ENCODE measurements around the gene CPO.
"Not testable (repeated sequence)": the region's sequence is repeated elsewhere in the genome, so short reads cannot be mapped to it uniquely, and the experiment has no call there.

Gene CPO

GRCh38 chr2:206939340-206939739 is at the start of gene CPO:
TSS of gene CPO (plus strand) at chr2:206939518. CDS start at chr2:206939600, 82 bp downstream.
- in situ Hi-C loops (cut with MboI; ENCODE audit: low sequenced_read_pairs) = no loop called here

- in situ Hi-C loops (cut with MboI; ENCODE audit: low sequenced_read_pairs) = no loop called here
Measured at GRCh38 chr2:206890179-206890578, 49.1 kb upstream of the CPO start.

GRCh38 chr2:206890926-206891325 is 48.4 kb upstream of the CPO start:
- in situ Hi-C loops (cut with MboI; ENCODE audit: low sequenced_read_pairs) = no loop called here

GRCh38 chr2:206915121-206915520 is 24.2 kb upstream of the CPO start:
- in situ Hi-C loops (cut with MboI; ENCODE audit: low sequenced_read_pairs) = no loop called here

- in situ Hi-C loops (cut with MboI; ENCODE audit: low sequenced_read_pairs) = no loop called here
Measured at GRCh38 chr2:206918263-206918662, 21.1 kb upstream of the CPO start.

GRCh38 chr2:206920310-206920709 is 19.0 kb upstream of the CPO start:
- in situ Hi-C loops (cut with MboI; ENCODE audit: low sequenced_read_pairs) = no loop called here

GRCh38 chr2:206920951-206921350 is 18.4 kb upstream of the CPO start:
- in situ Hi-C loops (cut with MboI; ENCODE audit: low sequenced_read_pairs) = no loop called here

GRCh38 chr2:206921529-206921928 is 17.8 kb upstream of the CPO start:
- in situ Hi-C loops (cut with MboI; ENCODE audit: low sequenced_read_pairs) = no loop called here

GRCh38 chr2:206935991-206936842 is 3.1 kb upstream of the CPO start:
- in situ Hi-C loops (cut with MboI; ENCODE audit: low sequenced_read_pairs) = no loop called here

- in situ Hi-C loops (cut with MboI; ENCODE audit: low sequenced_read_pairs) = no loop called here
Measured at GRCh38 chr2:206936843-206937230, 2.5 kb upstream of the CPO start.

- in situ Hi-C loops (cut with MboI; ENCODE audit: low sequenced_read_pairs) = no loop called here
Measured at GRCh38 chr2:206937555-206937954, 1.8 kb upstream of the CPO start.

GRCh38 chr2:206940546-206940945 is 1.2 kb downstream of the CPO start:
- in situ Hi-C loops (cut with MboI; ENCODE audit: low sequenced_read_pairs) = no loop called here

- in situ Hi-C loops (cut with MboI; ENCODE audit: low sequenced_read_pairs) = no loop called here
Measured at GRCh38 chr2:206942592-206943478, 3.5 kb downstream of the CPO start.

GRCh38 chr2:206953404-206953803 is 14.1 kb downstream of the CPO start:
- in situ Hi-C loops (cut with MboI; ENCODE audit: low sequenced_read_pairs) = not testable (repeated sequence)

- in situ Hi-C loops (cut with MboI; ENCODE audit: low sequenced_read_pairs) = no loop called here
Measured at GRCh38 chr2:206955253-206955652, 15.9 kb downstream of the CPO start.

- in situ Hi-C loops (cut with MboI; ENCODE audit: low sequenced_read_pairs) = no loop called here
Measured at GRCh38 chr2:206958261-206958660, 18.9 kb downstream of the CPO start.

- in situ Hi-C loops (cut with MboI; ENCODE audit: low sequenced_read_pairs) = no loop called here
Measured at GRCh38 chr2:206962966-206963365, 23.6 kb downstream of the CPO start.

- in situ Hi-C loops (cut with MboI; ENCODE audit: low sequenced_read_pairs) = no loop called here
Measured at GRCh38 chr2:206968134-206969086, 29.1 kb downstream of the CPO start.

GRCh38 chr2:206969192-206969591 is 29.9 kb downstream of the CPO start:
- in situ Hi-C loops (cut with MboI; ENCODE audit: low sequenced_read_pairs) = no loop called here

- in situ Hi-C loops (cut with MboI; ENCODE audit: low sequenced_read_pairs) = no loop called here
Measured at GRCh38 chr2:206970589-206971360, 31.5 kb downstream of the CPO start.

Data from HL-60/S4 treated with retinoic acid at 250 ng/mL for 4 days and 3 days (cell line).